DMS153 treated with DMSO at 0.1 percent for 48 hours (cell line): Measurements from ENCODE around the gene SHOC2.

ENCODE experiments used
- DNase-seq: peaks from one replicate; lab custom pipeline; 2025; ENCODE audit not compliant: unreplicated experiment; lab: John Stamatoyannopoulos, UW

Gene SHOC2

DNA sequence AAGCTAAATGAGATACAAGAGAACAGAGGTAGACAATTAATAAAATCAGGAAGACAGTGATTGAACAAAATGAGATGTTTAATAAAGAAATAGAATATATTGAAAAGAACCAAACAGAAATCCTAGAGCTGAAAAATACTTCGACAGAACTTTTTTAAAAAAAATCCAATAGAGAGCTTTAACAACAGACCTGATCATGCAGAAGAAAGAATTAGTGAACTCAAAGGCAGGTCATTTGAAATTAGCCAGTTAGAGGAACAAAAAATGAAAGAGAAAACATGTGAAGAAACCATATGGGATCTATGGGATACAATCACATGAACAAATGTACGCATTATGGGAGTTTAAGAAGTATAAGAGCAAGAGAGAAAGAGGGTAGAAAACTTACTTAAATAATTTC lies 120.1 kb downstream of the SHOC2 start:
- no peak for DNase-seq

DNA sequence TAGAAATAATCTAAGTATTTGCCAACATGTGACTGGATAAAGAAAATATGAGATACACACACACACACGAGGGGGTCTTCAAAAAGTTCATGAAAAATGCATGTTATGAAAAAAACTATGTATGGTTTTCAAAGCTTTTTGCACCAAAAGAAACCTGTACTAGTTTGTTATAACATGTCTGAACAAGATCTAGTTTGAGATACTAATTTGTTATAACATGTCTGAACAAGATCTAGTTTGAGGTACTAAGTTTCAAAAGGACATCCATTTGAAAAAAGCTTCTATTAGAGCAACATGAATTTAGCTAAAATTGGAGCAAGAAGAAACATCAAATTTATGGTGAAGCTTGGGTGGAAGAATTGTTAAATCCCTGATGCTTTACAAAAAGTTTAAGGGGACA lies 137.6 kb downstream of the SHOC2 start:
- DNase-seq, result no peak
